Upper lobe of left lung (tissue), 4 donors: ENCODE data around the gene PCYOX1L.

Experiments used
- POLR2AphosphoS5 ChIP-seq, 2 donors: sonication (generic); formaldehyde crosslinking; IDR thresholded peaks; one replicate each; pipeline ENCODE4 v1.5.1; 2017; ENCODE audit warnings: antibody characterized with exemption in 2 of 2
- TF ChIP-seq, protein P1 (sequence below), 6 experiments: fragments of 450-650 bp in 4 of 6; fragments of 200-600 bp in 2 of 6; sonication (generic) in 2 of 6; IDR thresholded peaks; one replicate each; pipeline ENCODE4 v1.5.1; 2016 to 2019; ENCODE audit warnings: antibody characterized with exemption in 6 of 6

DNA sequence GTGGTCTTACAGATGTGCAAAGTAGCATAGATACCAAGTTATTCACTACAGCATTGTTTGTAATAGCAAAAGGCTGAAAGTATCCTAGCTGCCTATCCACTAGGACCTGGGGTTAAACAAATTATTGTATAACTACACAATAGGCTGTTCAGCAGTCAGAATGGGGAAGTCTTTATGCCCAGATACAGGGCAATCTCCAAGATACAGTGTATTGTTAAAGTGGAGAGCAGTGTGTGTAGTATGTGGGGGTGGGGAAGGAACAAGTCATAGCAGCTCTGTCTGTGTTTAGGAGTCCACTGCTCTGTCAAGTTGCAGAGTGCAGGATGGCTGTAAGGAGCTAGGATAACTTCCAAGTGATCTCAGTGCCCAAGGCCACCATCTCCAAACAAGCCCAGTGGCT is 5.5 kb downstream of the PCYOX1L start:
- TF ChIP-seq, protein P1, sequence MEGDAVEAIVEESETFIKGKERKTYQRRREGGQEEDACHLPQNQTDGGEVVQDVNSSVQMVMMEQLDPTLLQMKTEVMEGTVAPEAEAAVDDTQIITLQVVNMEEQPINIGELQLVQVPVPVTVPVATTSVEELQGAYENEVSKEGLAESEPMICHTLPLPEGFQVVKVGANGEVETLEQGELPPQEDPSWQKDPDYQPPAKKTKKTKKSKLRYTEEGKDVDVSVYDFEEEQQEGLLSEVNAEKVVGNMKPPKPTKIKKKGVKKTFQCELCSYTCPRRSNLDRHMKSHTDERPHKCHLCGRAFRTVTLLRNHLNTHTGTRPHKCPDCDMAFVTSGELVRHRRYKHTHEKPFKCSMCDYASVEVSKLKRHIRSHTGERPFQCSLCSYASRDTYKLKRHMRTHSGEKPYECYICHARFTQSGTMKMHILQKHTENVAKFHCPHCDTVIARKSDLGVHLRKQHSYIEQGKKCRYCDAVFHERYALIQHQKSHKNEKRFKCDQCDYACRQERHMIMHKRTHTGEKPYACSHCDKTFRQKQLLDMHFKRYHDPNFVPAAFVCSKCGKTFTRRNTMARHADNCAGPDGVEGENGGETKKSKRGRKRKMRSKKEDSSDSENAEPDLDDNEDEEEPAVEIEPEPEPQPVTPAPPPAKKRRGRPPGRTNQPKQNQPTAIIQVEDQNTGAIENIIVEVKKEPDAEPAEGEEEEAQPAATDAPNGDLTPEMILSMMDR (IDR thresholded peaks at IDR 0.05) = no peak
- TF ChIP-seq POLR2AphosphoS5 (IDR thresholded peaks at IDR 0.05) = no peak
